Measurements from ENCODE around the gene ITGA3. TPM values are rescaled to one million over a fixed set of nuclear protein-coding genes. Genes with fewer than 3 reads are reported as not detected.
A peak's percentile ranks its signal among the peaks of the same experiment; 100 is the strongest.

ITGA3 gene
- 1 to 10 TPM; 7.9 to 8.7 TPM for total RNA-seq

DNA sequence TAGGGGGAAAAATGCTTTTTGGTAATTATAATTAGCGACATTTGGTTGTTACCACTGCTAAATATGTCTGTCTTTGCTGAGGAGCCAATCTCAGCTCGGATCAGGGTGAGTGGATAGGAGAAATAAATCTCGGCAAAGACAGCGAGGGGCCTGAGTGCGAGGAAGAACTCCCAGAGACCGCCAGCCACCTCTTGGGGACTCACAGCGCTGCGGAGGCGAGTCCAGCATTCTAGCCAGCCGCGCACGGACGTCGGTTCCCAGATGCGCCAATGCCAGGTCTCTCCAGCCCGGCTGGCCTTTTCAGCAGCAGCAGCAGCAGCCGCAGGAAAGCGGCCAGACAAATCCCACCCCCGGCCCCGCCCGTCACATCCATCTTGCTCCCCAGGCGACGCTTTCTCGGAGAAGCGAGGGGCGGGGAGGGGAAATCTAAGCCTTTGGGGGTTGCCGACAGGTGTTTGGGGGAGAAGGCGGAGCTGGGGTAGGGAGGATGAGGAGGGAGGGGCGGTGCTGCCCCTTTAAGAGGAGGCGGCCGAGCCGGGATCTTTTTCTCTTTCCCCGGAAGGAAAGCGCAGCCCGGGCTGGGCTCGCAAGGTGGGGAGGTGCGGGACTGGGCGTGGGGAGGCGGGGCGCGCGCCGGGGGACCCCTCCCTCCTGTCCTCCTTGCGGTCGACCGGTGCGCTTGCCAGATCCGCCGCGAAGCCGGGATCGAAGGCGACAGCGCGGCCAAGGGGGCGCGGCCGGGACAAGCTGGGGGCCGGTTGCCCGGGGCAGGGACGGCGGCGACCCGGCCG, at the start of gene ITGA3:
Gene ITGA3, plus strand, starts transcription at position 685 of the 791 bp plus-strand sequence. CDS start 330 bp downstream, outside the sequence.
- Mint-ChIP-seq H3K36me3 (ENCODE audit: low read depth) (no peaks in the 10 kb centered on the region), H3K27ac (peak within 1 kb of the TSS; percentile 79), H3K9me3 (ENCODE audit: insufficient read depth) (no peaks in the 10 kb centered on the region), H3K27me3 (ENCODE audit: low read depth) (no peaks in the 10 kb centered on the region), H3K4me3 (peak within 1 kb of the TSS; percentile 85), H3K4me1 (ENCODE audit: low read depth) (peaks cover 41% of the 10 kb centered on the region)
- ChIA-PET POLR2A (interaction anchor here (1.3 kb wide), 1 partner anchor 32 kb away, joined by 3 read pairs; no protein-coding TSS in a partner anchor), CTCF (interaction anchor here (0.6 to 4.6 kb wide), 13 partner anchors 12 to 103 kb away, joined by 3 to 30 read pairs (median 5); partner anchors contain the start of gene PDK2)
- DNase-seq: peak; percentile 71
- ATAC-seq: peak; percentile 72

DNA sequence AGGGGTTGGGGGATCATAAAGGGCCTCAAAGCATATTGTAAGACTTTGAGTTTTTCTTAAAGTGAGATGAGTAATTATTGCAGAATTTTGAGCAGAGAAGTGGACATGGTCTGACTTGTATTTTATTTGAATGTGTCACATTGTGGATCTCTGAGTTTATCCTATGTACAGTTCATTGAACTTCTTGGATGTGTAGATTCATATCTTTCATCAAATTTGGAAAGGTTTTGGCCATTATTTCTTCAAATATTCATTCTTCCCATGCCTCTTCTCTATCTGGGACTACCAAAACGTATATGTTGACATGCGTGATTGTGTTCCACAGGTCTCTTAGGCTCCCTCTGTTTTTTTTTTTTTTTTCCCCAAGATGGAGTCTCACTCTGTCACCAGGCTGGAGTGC, 46.6 kb upstream of the ITGA3 start:
- ChIA-PET POLR2A (no interaction called here), CTCF (interaction anchor here (1.0 kb wide), 1 partner anchor 85 kb away, joined by 3 read pairs; the partner anchor contains the start of gene PDK2)
- DNase-seq (no peak), ATAC-seq (no peak)
- peaks cover 25% of the 10 kb centered on the region for H3K27me3 Mint-ChIP-seq (ENCODE audit: low read depth)
- no peaks in the 10 kb centered on the region for H3K4me1 Mint-ChIP-seq (ENCODE audit: low read depth)
- H3K27ac Mint-ChIP-seq: no peak overlapping the region
- no peaks in the 10 kb centered on the region for H3K36me3 Mint-ChIP-seq (ENCODE audit: low read depth)
- H3K9me3 Mint-ChIP-seq (ENCODE audit: insufficient read depth): no peaks in the 10 kb centered on the region
- H3K4me3 Mint-ChIP-seq: no peak overlapping the region

GRCh38 chr17:50013079-50013478, 42.8 kb upstream of the ITGA3 start:
- CTCF ChIA-PET: no interaction called here
- no peaks in the 10 kb centered on the region for H3K4me1 Mint-ChIP-seq (ENCODE audit: low read depth)
- H3K36me3 Mint-ChIP-seq (ENCODE audit: low read depth): no peaks in the 10 kb centered on the region
- H3K27me3 Mint-ChIP-seq (ENCODE audit: low read depth): peaks cover 19% of the 10 kb centered on the region
- no peak overlapping the region for H3K4me3 Mint-ChIP-seq
- H3K27ac Mint-ChIP-seq: no peak overlapping the region
- no peak for ATAC-seq
- POLR2A ChIA-PET: no interaction called here
- no peak for DNase-seq
- no peaks in the 10 kb centered on the region for H3K9me3 Mint-ChIP-seq (ENCODE audit: insufficient read depth)

DNA sequence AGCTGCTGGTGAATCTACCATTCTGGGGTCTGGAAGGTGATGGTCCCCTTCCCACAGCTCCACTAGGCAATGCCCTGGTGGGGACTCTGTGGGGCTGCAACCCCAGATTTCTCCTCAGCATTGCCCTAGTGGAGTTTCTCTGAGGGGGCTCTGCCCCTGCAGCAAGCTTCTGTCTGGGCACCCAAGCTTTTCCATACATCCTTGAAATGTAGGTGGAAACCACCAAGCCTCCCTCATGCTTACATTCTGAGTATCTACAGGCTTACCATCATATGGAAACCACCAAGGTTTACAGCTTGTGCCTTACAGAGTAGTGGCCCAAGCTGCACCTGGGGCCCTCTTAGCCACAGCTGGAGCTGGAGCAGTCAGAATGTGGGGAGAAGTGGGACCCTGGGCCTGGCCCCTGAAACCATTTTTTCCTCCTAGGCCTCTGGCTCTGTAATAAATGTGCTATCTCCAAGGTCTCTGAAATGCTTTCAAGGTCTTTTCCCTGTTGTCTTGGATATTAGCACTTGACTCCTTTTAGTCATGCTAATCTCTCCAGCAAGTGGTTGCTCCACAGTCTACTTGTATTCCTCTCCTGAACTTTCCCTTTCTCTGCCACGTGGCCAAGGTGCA, 41.3 kb upstream of the ITGA3 start:
- DNase-seq: no peak
- CTCF ChIA-PET: interaction anchor here (1.3 to 1.8 kb wide), 4 partner anchors 11 to 79 kb away, joined by 3 to 6 read pairs (median 4); no protein-coding TSS in a partner anchor
- no peaks in the 10 kb centered on the region for H3K36me3 Mint-ChIP-seq (ENCODE audit: low read depth)
- POLR2A ChIA-PET: no interaction called here
- H3K27ac Mint-ChIP-seq: no peak overlapping the region
- no peak overlapping the region for H3K4me3 Mint-ChIP-seq
- peaks cover 11% of the 10 kb centered on the region for H3K27me3 Mint-ChIP-seq (ENCODE audit: low read depth)
- no peaks in the 10 kb centered on the region for H3K9me3 Mint-ChIP-seq (ENCODE audit: insufficient read depth)
- no peaks in the 10 kb centered on the region for H3K4me1 Mint-ChIP-seq (ENCODE audit: low read depth)
- no peak for ATAC-seq

DNA sequence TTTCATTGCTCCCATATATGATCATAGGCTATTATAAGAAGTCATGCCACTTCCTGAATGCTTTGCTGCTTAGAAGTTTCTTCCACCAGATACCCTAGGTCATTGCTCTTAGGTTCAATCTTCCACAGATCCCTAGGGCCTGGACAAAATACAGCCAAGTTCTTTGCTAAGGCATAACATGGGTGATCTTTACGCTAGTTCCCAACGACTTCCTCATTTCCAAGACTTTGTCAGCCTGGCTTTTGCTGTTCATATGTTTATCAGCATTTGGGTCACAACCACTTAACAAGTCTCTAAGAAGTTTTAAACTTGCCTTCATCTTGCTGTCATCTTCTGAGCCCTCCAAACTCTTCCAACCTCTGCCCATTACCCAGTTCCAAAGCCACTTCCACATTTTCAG, 40.8 kb upstream of the ITGA3 start:
- peaks cover 11% of the 10 kb centered on the region for H3K27me3 Mint-ChIP-seq (ENCODE audit: low read depth)
- ChIA-PET POLR2A (no interaction called here), CTCF (interaction anchor here (1.3 to 1.8 kb wide), 4 partner anchors 11 to 79 kb away, joined by 3 to 6 read pairs (median 4); no protein-coding TSS in a partner anchor)
- H3K4me3 Mint-ChIP-seq: no peak overlapping the region
- no peaks in the 10 kb centered on the region for H3K4me1 Mint-ChIP-seq (ENCODE audit: low read depth)
- H3K27ac Mint-ChIP-seq: no peak overlapping the region
- H3K9me3 Mint-ChIP-seq (ENCODE audit: insufficient read depth): no peaks in the 10 kb centered on the region
- no peak for ATAC-seq
- no peak for DNase-seq
- no peaks in the 10 kb centered on the region for H3K36me3 Mint-ChIP-seq (ENCODE audit: low read depth)

DNA sequence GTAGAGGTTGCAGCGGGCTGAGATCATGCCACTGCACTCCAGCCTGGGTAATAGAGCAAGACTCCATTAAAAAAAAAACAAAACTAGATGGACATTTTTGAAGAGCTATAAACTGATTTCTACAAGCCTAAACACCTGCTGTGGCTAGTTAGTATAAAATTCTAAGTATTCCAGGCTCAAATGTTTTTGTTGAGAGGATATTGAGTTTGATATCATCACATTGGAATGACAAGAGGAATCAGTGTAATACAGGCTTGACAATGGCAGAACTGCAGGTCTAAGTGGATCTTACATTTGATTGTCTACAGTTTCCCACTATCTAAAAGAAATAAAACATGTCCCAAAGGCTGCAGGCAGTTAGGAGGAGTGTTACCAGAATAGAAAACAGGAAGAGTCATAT, 37.0 kb upstream of the ITGA3 start:
- H3K4me1 Mint-ChIP-seq (ENCODE audit: low read depth): no peaks in the 10 kb centered on the region
- H3K9me3 Mint-ChIP-seq (ENCODE audit: insufficient read depth): no peaks in the 10 kb centered on the region
- no peak for DNase-seq
- no peak overlapping the region for H3K4me3 Mint-ChIP-seq
- H3K36me3 Mint-ChIP-seq (ENCODE audit: low read depth): no peaks in the 10 kb centered on the region
- CTCF ChIA-PET: interaction anchor here (1.0 to 1.2 kb wide), 4 partner anchors 20 to 75 kb away, joined by 3 to 5 read pairs (median 4); no protein-coding TSS in a partner anchor
- no peak overlapping the region for H3K27ac Mint-ChIP-seq
- H3K27me3 Mint-ChIP-seq (ENCODE audit: low read depth): peaks cover 16% of the 10 kb centered on the region
- POLR2A ChIA-PET: no interaction called here
- ATAC-seq: no peak

DNA sequence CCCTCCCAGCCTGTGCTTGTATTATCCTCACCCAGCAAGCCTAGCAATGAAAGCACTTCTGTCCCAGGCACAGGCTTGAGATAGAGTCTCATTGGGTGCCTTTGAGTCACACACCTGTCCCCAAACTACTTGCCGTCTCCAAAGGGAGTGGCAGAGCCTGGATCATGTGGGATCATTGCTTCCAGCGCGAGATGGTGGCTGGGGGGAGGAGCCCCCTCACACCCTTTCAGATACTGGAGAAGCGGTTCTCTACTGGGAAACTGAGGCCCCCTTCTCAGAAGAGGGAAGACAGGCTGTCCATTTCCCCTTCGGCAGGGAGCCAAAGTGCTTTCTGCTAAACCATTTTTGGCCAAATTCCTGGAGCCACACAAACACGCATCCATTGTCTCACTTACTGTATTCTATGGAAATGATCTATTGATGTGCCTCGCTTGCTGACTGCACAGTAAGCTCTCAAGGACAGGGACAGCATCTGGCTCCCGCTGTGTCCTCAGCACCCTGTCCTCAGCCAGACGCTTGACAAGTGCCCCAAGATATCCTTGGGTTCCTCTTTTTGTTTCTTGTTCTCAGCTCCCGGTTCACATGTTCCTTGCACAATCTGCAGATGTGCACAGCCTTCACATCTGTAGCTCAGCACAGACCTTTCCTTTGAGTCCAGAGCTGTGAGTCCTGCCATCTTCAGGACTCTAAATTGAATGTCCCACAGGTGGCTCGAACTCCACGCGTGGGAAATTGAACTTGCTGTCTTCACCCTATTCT, 34.9 kb upstream of the ITGA3 start:
- H3K36me3 Mint-ChIP-seq (ENCODE audit: low read depth): no peaks in the 10 kb centered on the region
- ATAC-seq (no peak), DNase-seq (no peak)
- ChIA-PET POLR2A (no interaction called here), CTCF (interaction anchor here (0.8 to 1.5 kb wide), 3 partner anchors 12 to 67 kb away, joined by 3 to 4 read pairs (median 3); no protein-coding TSS in a partner anchor)
- no peak overlapping the region for H3K27ac Mint-ChIP-seq
- H3K9me3 Mint-ChIP-seq (ENCODE audit: insufficient read depth): no peaks in the 10 kb centered on the region
- H3K27me3 Mint-ChIP-seq (ENCODE audit: low read depth): peaks cover 15% of the 10 kb centered on the region
- H3K4me1 Mint-ChIP-seq (ENCODE audit: low read depth): no peaks in the 10 kb centered on the region
- H3K4me3 Mint-ChIP-seq: no peak overlapping the region

DNA sequence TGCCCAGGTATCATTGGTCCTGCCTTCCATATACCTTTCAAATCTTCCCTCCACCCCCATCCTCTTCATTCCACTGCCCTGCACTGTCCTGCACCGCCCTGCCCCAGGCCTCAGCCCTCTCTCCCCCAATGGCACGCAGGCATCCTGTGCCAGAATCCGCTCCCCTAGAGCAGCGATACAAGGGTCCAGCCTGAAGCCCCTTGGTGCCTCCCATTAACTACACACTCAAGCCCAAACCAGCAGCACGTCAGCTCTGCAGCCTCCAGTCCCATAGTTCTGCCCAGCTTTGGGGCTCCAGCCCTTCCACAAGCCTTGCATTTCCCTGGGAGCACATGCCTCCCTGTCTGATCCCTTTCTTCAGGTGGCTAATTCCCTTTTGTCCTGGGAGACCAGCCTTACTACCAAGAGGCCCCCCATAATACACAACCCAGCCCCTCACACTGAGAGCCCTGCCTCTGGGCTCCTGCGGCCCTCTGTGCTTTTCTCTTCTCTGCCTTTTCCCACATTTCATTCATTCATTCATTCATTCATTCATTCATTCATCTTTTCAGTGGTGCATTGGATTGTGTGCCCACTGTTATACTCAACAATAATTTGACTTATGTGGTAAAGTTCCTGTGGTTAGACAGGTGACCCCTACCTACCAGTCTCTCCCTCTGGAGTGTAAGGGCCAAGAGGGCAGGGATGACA, 34.1 kb upstream of the ITGA3 start:
- CTCF ChIA-PET: interaction anchor here (1.4 to 1.5 kb wide), 2 partner anchors 11 to 26 kb away, joined by 3 to 4 read pairs; no protein-coding TSS in a partner anchor
- no peaks in the 10 kb centered on the region for H3K9me3 Mint-ChIP-seq (ENCODE audit: insufficient read depth)
- no peak for ATAC-seq
- H3K36me3 Mint-ChIP-seq (ENCODE audit: low read depth): no peaks in the 10 kb centered on the region
- H3K4me3 Mint-ChIP-seq: no peak overlapping the region
- no peak for DNase-seq
- H3K27me3 Mint-ChIP-seq (ENCODE audit: low read depth): peaks cover 15% of the 10 kb centered on the region
- no peak overlapping the region for H3K27ac Mint-ChIP-seq
- H3K4me1 Mint-ChIP-seq (ENCODE audit: low read depth): peaks cover 2% of the 10 kb centered on the region
- POLR2A ChIA-PET: no interaction called here

DNA sequence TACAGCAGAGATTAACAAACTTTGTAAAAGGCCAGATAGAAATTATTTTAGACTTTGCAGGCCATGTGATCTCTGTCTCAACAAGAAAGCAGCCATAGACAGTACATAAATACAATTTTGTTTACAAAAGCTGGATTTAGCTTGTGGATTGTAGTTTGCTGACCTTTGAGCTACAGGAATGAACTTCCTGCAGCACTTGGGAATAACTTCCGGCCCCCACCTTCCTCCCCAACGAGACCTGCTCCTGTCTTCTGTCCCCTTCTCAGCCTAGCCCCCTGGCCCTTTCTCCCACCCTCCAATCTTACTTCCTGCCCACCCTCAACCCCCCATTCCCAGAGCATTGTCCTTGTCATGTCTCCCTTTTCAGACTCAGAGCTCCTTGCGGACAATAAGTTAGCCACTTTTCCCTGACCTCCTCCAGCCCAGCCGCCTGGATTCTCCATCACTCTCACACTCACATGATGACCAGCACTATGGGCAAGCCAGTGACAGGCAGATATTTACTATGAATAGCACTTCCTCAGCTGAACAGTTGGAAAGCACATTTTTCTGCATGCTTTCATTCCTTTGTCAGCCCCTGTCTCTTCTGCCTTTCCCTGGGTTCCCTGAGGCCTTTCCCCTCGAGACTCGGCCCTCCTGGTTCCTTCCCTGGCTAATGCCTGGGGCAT, 33.3 kb upstream of the ITGA3 start:
- Mint-ChIP-seq H3K27ac (no peak overlapping the region), H3K27me3 (ENCODE audit: low read depth) (peaks cover 15% of the 10 kb centered on the region), H3K4me3 (no peak overlapping the region), H3K9me3 (ENCODE audit: insufficient read depth) (no peaks in the 10 kb centered on the region), H3K4me1 (ENCODE audit: low read depth) (peaks cover 8% of the 10 kb centered on the region), H3K36me3 (ENCODE audit: low read depth) (no peaks in the 10 kb centered on the region)
- CTCF ChIA-PET: interaction anchor here (1.4 kb wide), 1 partner anchor 10 kb away, joined by 4 read pairs; no protein-coding TSS in a partner anchor
- ATAC-seq (no peak), DNase-seq (no peak)
- POLR2A ChIA-PET: no interaction called here

- H3K4me1 Mint-ChIP-seq (ENCODE audit: low read depth): peaks cover 15% of the 10 kb centered on the region
- H3K36me3 Mint-ChIP-seq (ENCODE audit: low read depth): no peaks in the 10 kb centered on the region
- H3K27ac Mint-ChIP-seq: no peak overlapping the region
- POLR2A ChIA-PET: no interaction called here
- no peaks in the 10 kb centered on the region for H3K9me3 Mint-ChIP-seq (ENCODE audit: insufficient read depth)
- H3K4me3 Mint-ChIP-seq: no peak overlapping the region
- ATAC-seq: no peak
- no peak for DNase-seq
- CTCF ChIA-PET: no interaction called here
- H3K27me3 Mint-ChIP-seq (ENCODE audit: low read depth): peaks cover 20% of the 10 kb centered on the region
Observed at GRCh38 chr17:50023520-50023919, 32.4 kb upstream of the ITGA3 start.

- DNase-seq: no peak
- ATAC-seq: no peak
- Mint-ChIP-seq H3K27me3 (ENCODE audit: low read depth) (peaks cover 23% of the 10 kb centered on the region), H3K4me3 (no peak overlapping the region), H3K9me3 (ENCODE audit: insufficient read depth) (no peaks in the 10 kb centered on the region), H3K4me1 (ENCODE audit: low read depth) (peaks cover 15% of the 10 kb centered on the region), H3K27ac (no peak overlapping the region), H3K36me3 (ENCODE audit: low read depth) (no peaks in the 10 kb centered on the region)
- POLR2A ChIA-PET: no interaction called here
- CTCF ChIA-PET: interaction anchor here (7.2 to 9.0 kb wide), 2 partner anchors 63 to 69 kb away, joined by 59 to 91 read pairs; partner anchors contain the start of gene PDK2
Observed at GRCh38 chr17:50024808-50025207, 31.1 kb upstream of the ITGA3 start.

Data from activated CD8-positive, alpha-beta T cell treated with anti-CD3 and anti-CD28 coated beads, Interleukin-2, amount 10 ng/mL, durations not matched to agents 7 days and 5 days (primary cell).